Naive thymus-derived CD4-positive, alpha-beta T cell (primary cell): ENCODE results near the gene CSRNP2. TPM values are rescaled to one million over a fixed set of nuclear protein-coding genes. Genes with fewer than 3 reads are reported as not detected.
A peak's percentile ranks its signal among the peaks of the same experiment; 100 is the strongest.

Source experiments
- ATAC-seq: fragments of 150-1000 bp; cut with Tn5 transposase; 2 replicates; pipeline ENCODE4 v1.10.0; 2021; ENCODE audit warnings: mild to moderate bottlenecking, moderate library complexity
- CTCF ChIA-PET: fragments of 350-600 bp; sonication (Branson Sonifier 250); formaldehyde crosslinking; loops from one replicate; lab custom pipeline; 2021; ENCODE audit warnings: antibody characterized with exemption; lab: Charles Lee
- POLR2A ChIA-PET: fragments of 350-600 bp; sonication (Branson Sonifier 250); formaldehyde crosslinking; loops from one replicate; lab custom pipeline; 2021; ENCODE audit warnings: antibody characterized with exemption, inconsistent platforms; lab: Charles Lee
- DNase-seq, 9 donors: peaks; one replicate each; pipeline versions ENCODE4 v3.0.0 to v3.0.0-alpha.2; 2020 to 2022; ENCODE audit warnings: mixed read lengths in 1 of 9
- H3K27ac ChIP-seq: one replicate; pipeline ENCODE4 v1.7.0; 2013; ENCODE audit warnings: mild to moderate bottlenecking, low read depth, low read length, moderate library complexity
- H3K27me3 ChIP-seq, 2 donors: one replicate each; pipeline ENCODE4 v1.7.0; 2013; ENCODE audit warnings: low read length in 2 of 2, mild to moderate bottlenecking in 2 of 2, moderate library complexity in 2 of 2; ENCODE audit not compliant: control insufficient read depth in 2 of 2, insufficient read depth in 2 of 2
- H3K36me3 ChIP-seq, 3 experiments: 1 replicate in 2 of 3; 2 replicates in 1 of 3; pipeline ENCODE4 v1.7.0; 2013; ENCODE audit warnings: low read length in 3 of 3, mild to moderate bottlenecking in 3 of 3, moderate library complexity in 1 of 3; ENCODE audit not compliant: insufficient read depth in 3 of 3, control insufficient read depth in 2 of 3
- H3K4me1 ChIP-seq, 2 donors: one replicate each; pipeline ENCODE4 v1.7.0; 2013; ENCODE audit warnings: low read length in 2 of 2, mild to moderate bottlenecking in 2 of 2, moderate library complexity in 1 of 2; ENCODE audit not compliant: control insufficient read depth in 2 of 2, insufficient read depth in 2 of 2
- H3K4me3 ChIP-seq: 2 replicates; pipeline ENCODE4 v1.7.0; 2013; ENCODE audit warnings: mild to moderate bottlenecking, low read length
- H3K9me3 ChIP-seq, 3 experiments: 1 replicate in 2 of 3; 2 replicates in 1 of 3; pipeline ENCODE4 v1.7.0; 2013; ENCODE audit warnings: low read length in 3 of 3; ENCODE audit not compliant: control insufficient read depth in 2 of 3
- H3K27ac Mint-ChIP-seq, 9 donors: one replicate each; pipeline ENCODE4 v1.8.0; 2020 to 2022; ENCODE audit warnings: mixed read lengths in 9 of 9, mild to moderate bottlenecking in 8 of 9, moderate library complexity in 5 of 9, inconsistent platforms in 2 of 9
- H3K27me3 Mint-ChIP-seq, 5 donors: one replicate each; pipeline ENCODE4 v1.8.0; 2021 to 2022; ENCODE audit warnings: mixed read lengths in 5 of 5, mild to moderate bottlenecking in 1 of 5
- H3K36me3 Mint-ChIP-seq, 5 donors: one replicate each; pipeline ENCODE4 v1.8.0; 2020 to 2022; ENCODE audit warnings: mixed read lengths in 5 of 5, mild to moderate bottlenecking in 3 of 5, inconsistent platforms in 1 of 5
- H3K4me1 Mint-ChIP-seq, 7 donors: one replicate each; pipeline ENCODE4 v1.8.0; 2020 to 2022; ENCODE audit warnings: mixed read lengths in 7 of 7, mild to moderate bottlenecking in 3 of 7, inconsistent platforms in 1 of 7
- H3K4me3 Mint-ChIP-seq, 10 donors: one replicate each; pipeline ENCODE4 v1.8.0; 2020 to 2022; ENCODE audit warnings: mild to moderate bottlenecking in 10 of 10, mixed read lengths in 10 of 10, moderate library complexity in 6 of 10, inconsistent platforms in 2 of 10
- H3K9me3 Mint-ChIP-seq, 11 donors: one replicate each; pipeline ENCODE4 v1.8.0; 2020 to 2022; ENCODE audit warnings: mixed read lengths in 11 of 11, mild to moderate bottlenecking in 4 of 11, inconsistent platforms in 1 of 11, moderate library complexity in 1 of 11
- intact Hi-C, 2 donors: fragments of 100-400 bp; cut with micrococcal nuclease; formaldehyde crosslinking; loops; one replicate each; pipeline ENCODE4 v1.15.1; 2023
- polyA plus RNA-seq, 2 donors: library from polyadenylated mRNA; unstranded; fragments of 300-500 nt; fragmentation: Illumina TruSeq; gene quantifications; one replicate each; pipeline ENCODE4 v1.2.3, GENCODE V29; 2021
- total RNA-seq, 6 experiments: library from RNA in 5 of 6; stranded (reverse) in 5 of 6; gene quantifications; 1 replicate in 5 of 6; 2 replicates in 1 of 6; pipeline ENCODE4 v1.2.3 and lab custom pipeline; 2021 to 2026

Gene CSRNP2
- total and polyA plus RNA-seq, 7 experiments from 2014 or later, result 2.7 to 38.7 (median 20.1) TPM

DNA sequence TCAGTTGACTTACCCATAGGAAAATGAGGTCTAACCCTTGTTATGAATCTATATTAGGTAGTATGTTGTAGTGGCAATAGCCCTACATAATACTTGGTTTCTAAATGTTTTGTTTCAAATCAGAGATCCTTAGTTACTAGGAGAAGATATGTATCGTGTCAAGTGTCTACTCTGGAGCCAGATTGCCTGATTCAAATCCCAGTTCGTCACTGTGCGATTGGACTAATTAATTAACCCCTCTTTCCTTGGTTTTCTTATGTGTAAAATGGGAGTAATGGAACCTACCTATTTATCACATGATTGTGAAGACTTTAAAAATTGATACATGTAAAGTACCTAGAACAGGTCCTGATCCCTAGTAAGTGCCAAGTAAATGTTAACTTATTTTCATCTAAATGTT, 33.9 kb downstream of the CSRNP2 start:
- Mint-ChIP-seq H3K4me1 (peaks cover 15 to 44% (median 36%) of the 10 kb centered on the region in 7 donors), H3K36me3 (peaks cover 0 to 15% (median 9%) of the 10 kb centered on the region in 5 donors), H3K27ac (peak overlapping the region in 8 of 9 donors; percentile 93 to 99 (median 96)), H3K4me3 (peak overlapping the region; percentile 93 to 98 (median 96)), H3K9me3 (peaks cover 0 to 1% (median 0%) of the 10 kb centered on the region in 11 donors), H3K27me3 (no peaks in the 10 kb centered on the region)
- ATAC-seq (no peak), DNase-seq (no peak)
- H3K4me3 ChIP-seq, result peak overlapping the region; percentile 75
- H3K36me3 ChIP-seq, result peaks cover 0 to 18% (median 6%) of the 10 kb centered on the region in 3 experiments
- no peaks in the 10 kb centered on the region for H3K27me3 ChIP-seq
- intact Hi-C loops, result loop anchor here (5.0 to 10.0 kb wide), 5 partner anchors 168 to 1955 kb away; partner anchors contain the start of genes ATF1 (in 1 of the 2), BIN2 (in 1 of the 2), EIF4B (in 1 of the 2) and POU6F1 (in 1 of the 2)
- peaks cover 20 to 23% of the 10 kb centered on the region in 2 donors for H3K4me1 ChIP-seq
- no peaks in the 10 kb centered on the region for H3K9me3 ChIP-seq
- ChIA-PET CTCF (interaction anchor here (0.7 kb wide), 2 partner anchors 292 to 435 kb away, joined by 3 read pairs; no protein-coding TSS in a partner anchor), POLR2A (interaction anchor here (0.7 to 1.5 kb wide), 6 partner anchors 24 to 287 kb away, joined by 3 to 5 read pairs (median 4); partner anchors contain the start of gene POU6F1)
- peak overlapping the region; percentile 81 for H3K27ac ChIP-seq

DNA sequence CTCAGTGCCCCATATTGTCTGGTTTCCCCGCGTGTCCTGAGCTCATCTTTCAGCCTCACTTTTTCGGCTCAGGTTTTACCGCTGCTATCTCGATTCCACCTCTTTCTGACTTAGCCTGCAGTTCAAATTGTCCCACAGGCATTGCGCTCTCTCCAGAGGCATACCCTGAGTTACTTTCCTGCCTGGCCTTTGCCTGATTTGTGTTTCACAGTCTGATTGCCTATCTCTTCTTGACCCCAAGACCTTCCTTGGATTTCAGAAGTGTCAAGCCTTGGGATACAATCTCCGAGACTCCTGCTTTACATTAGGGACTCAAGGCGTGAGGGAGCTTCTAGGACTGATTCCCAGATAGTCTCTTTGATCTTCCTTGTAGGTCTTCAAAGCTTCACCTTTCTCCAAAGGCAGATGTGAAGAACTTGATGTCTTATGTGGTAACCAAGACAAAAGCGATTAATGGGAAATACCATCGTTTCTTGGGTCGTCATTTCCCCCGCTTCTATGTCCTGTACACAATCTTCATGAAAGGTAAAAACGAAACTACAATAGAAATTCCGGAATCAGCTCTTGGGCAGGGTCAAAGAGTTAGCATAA, 34.6 kb downstream of the CSRNP2 start:
- peaks cover 20 to 23% of the 10 kb centered on the region in 2 donors for H3K4me1 ChIP-seq
- peaks cover 0 to 10% (median 6%) of the 10 kb centered on the region in 3 experiments for H3K36me3 ChIP-seq
- H3K4me3 ChIP-seq, result peak overlapping the region; percentile 75
- intact Hi-C loops, result loop anchor here (1.0 to 10.0 kb wide), 13 partner anchors 22 to 1956 kb away; partner anchors contain the start of genes CSRNP2 (in 2 of the 2), DAZAP2 (in 2 of the 2), SLC11A2 (in 2 of the 2) and TFCP2 (in 2 of the 2)
- no peaks in the 10 kb centered on the region for H3K27me3 ChIP-seq
- Mint-ChIP-seq H3K4me3 (peak overlapping the region; percentile 93 to 98 (median 96)), H3K4me1 (peaks cover 15 to 44% (median 36%) of the 10 kb centered on the region in 7 donors), H3K27me3 (no peaks in the 10 kb centered on the region), H3K9me3 (peaks cover 0 to 1% (median 0%) of the 10 kb centered on the region in 11 donors), H3K27ac (peak overlapping the region; percentile 93 to 99 (median 96)), H3K36me3 (peaks cover 0 to 9% (median 9%) of the 10 kb centered on the region in 5 donors)
- DNase-seq, result peak in 5 of 9 donors; percentile 4 to 39 (median 17)
- ChIA-PET CTCF (interaction anchor here (0.6 to 0.7 kb wide), 3 partner anchors 27 to 434 kb away, joined by 3 to 4 read pairs (median 3); no protein-coding TSS in a partner anchor), POLR2A (interaction anchor here (0.5 to 1.7 kb wide), 9 partner anchors 12 to 219 kb away, joined by 3 to 8 read pairs (median 3); partner anchors contain the start of genes DAZAP2 and SLC11A2)
- ATAC-seq, result no peak
- peak overlapping the region; percentile 81 for H3K27ac ChIP-seq
- H3K9me3 ChIP-seq, result no peaks in the 10 kb centered on the region

DNA sequence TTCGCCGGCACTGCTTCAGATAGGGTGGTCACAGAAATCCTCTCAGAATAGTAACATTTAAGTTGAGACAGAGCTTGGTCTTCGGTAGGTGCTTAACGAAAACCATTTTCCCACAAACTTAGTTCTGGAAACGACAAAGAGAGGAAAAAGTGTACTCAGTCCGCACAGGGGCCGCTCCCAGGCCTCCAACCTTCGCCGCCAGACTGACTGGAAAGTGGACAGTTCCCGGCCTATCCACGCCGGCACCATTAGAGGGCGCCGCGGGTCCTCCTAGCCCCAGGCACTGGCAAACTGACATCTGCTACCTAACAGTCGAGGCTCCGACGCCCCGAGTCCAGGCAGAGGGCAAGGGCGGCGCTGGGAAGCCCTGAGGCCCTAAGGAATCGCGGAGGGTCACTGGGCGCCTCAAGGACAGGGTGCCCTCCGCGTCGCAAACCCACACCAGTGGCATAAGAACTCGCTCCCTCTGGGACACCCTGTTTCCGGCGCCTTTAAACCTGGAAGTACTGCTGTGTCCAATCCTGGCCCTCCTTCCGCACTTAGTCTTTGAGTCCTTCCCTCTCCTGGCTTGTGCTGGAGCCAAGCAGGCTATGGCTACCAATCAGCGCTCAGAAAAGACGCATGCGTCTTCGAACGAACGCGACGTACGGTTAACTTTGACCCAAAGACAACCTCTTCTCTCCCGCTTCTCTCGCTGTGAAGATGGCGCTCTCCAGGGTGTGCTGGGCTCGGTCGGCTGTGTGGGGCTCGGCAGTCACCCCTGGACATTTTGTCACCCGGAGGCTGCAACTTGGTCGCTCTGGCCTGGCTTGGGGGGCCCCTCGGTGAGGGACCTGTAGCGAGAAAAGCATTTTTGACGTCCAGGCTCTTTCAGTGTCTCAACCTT, 35.5 kb downstream of the CSRNP2 start, which contains the start of gene LETMD1:
Gene LETMD1, plus strand, starts transcription at position 673 of the 886 bp plus-strand sequence. Its CDS starts 30 bp downstream, at position 703.
- H3K4me1 ChIP-seq, result peaks cover 20 to 23% of the 10 kb centered on the region in 2 donors
- intact Hi-C loops, result loop anchor here (1.0 to 10.0 kb wide), 16 partner anchors 22 to 1957 kb away; partner anchors contain the start of genes CSRNP2 (in 2 of the 2), DAZAP2 (in 2 of the 2), POU6F1 (in 2 of the 2) and SLC11A2 (in 2 of the 2)
- Mint-ChIP-seq H3K27me3 (no peaks in the 10 kb centered on the region), H3K36me3 (peaks cover 0 to 9% (median 6%) of the 10 kb centered on the region in 5 donors), H3K4me1 (peaks cover 15 to 44% (median 36%) of the 10 kb centered on the region in 7 donors), H3K27ac (peak within 1 kb of the TSS; percentile 93 to 99 (median 96)), H3K4me3 (peak within 1 kb of the TSS; percentile 93 to 98 (median 96)), H3K9me3 (peaks cover 0 to 1% (median 0%) of the 10 kb centered on the region in 11 donors)
- no peaks in the 10 kb centered on the region for H3K27me3 ChIP-seq
- peak; percentile 97 for ATAC-seq
- peaks cover 0 to 6% (median 1%) of the 10 kb centered on the region in 3 experiments for H3K36me3 ChIP-seq
- CTCF ChIA-PET, result interaction anchor here (0.6 to 1.8 kb wide), 3 partner anchors 20 to 26 kb away, joined by 3 to 12 read pairs (median 4); no protein-coding TSS in a partner anchor
- H3K4me3 ChIP-seq, result peak within 1 kb of the TSS; percentile 75
- POLR2A ChIA-PET, result interaction anchor here (0.5 to 1.7 kb wide), 8 partner anchors 21 to 253 kb away, joined by 3 to 8 read pairs (median 4); partner anchors contain the start of gene SLC11A2
- DNase-seq, result peak; percentile 81 to 96 (median 95)
- no peaks in the 10 kb centered on the region for H3K9me3 ChIP-seq
- H3K27ac ChIP-seq, result peak within 1 kb of the TSS; percentile 81

DNA sequence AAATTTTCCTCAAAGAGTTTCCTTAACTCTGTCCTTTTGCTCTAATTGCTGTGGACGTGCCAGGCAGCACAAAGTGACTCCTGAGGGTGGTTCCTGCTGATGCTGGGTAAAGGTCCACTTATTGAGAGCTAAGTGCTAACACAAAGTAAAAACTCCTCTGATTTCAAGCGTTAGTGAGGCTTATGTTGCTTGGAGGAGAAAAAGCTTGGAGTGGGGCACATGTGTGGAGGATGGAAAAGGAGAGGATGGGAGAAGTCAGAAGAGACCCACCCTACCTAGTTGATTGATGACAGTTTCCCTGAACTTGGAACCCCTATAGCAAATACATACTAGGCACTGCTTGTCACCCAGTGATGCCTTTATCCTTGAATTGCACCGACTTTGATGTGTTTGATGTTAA, 47.1 kb downstream of the CSRNP2 start:
- no peaks in the 10 kb centered on the region for H3K36me3 ChIP-seq
- H3K27ac ChIP-seq, result no peak overlapping the region
- no peaks in the 10 kb centered on the region for H3K36me3 Mint-ChIP-seq
- H3K4me3 Mint-ChIP-seq, result no peak overlapping the region
- no peaks in the 10 kb centered on the region for H3K27me3 ChIP-seq
- ChIA-PET CTCF (no interaction called here), POLR2A (no interaction called here)
- H3K4me1 ChIP-seq, result no peaks in the 10 kb centered on the region
- no peak overlapping the region for H3K27ac Mint-ChIP-seq
- ATAC-seq (no peak), DNase-seq (no peak)
- no peaks in the 10 kb centered on the region for H3K9me3 Mint-ChIP-seq
- H3K4me1 Mint-ChIP-seq, result no peaks in the 10 kb centered on the region
- H3K27me3 Mint-ChIP-seq, result peaks cover 0 to 3% (median 0%) of the 10 kb centered on the region in 5 donors
- intact Hi-C loops, result no loop called here
- no peak overlapping the region for H3K4me3 ChIP-seq
- no peaks in the 10 kb centered on the region for H3K9me3 ChIP-seq

DNA sequence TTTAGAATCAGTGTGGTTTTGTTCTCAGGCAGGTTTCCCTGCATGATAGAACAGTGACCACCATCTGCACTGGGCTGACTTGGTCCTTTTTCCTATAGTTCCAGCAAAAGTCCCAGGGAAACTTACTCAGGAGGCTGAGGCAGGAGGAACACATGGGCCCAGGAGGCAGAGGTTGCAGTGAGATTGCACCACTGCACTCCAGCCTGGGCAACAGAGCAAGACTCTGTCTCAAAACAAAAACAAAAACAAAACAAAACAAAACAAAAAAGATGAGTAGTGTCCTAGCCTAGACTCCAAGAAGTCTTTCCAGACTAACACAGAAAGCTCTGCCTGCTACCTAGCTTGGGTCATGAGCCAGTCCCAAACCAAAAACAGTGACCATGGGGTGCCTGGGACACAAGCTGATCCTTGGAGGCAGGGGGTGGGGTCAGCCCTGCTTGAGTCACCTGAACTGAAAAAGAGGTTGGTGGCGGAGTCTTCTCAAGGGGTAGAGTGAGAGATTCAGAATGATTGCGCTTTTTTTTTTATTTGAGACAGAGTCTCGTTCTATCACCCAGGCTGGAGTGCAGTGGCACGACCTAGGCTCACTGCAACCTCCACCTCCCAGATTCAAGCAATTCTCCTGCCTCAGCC, 49.8 kb downstream of the CSRNP2 start:
- Mint-ChIP-seq H3K27ac (peak overlapping the region in 2 of 9 donors; percentile 41 to 49), H3K27me3 (peaks cover 0 to 8% (median 0%) of the 10 kb centered on the region in 5 donors), H3K36me3 (no peaks in the 10 kb centered on the region), H3K4me3 (no peak overlapping the region), H3K4me1 (peaks cover 0 to 4% (median 0%) of the 10 kb centered on the region in 7 donors), H3K9me3 (no peaks in the 10 kb centered on the region)
- ATAC-seq, result no peak
- no peaks in the 10 kb centered on the region for H3K9me3 ChIP-seq
- intact Hi-C loops, result no loop called here
- no peaks in the 10 kb centered on the region for H3K36me3 ChIP-seq
- CTCF ChIA-PET, result no interaction called here
- H3K4me3 ChIP-seq, result no peak overlapping the region
- no peak overlapping the region for H3K27ac ChIP-seq
- H3K4me1 ChIP-seq, result no peaks in the 10 kb centered on the region
- no peak for DNase-seq
- POLR2A ChIA-PET, result no interaction called here
- H3K27me3 ChIP-seq, result no peaks in the 10 kb centered on the region
